B cell (primary cell): Measurements from ENCODE around the gene STK17B.

ENCODE experiments used
- EZH2 ChIP-seq: IDR thresholded peaks from 2 replicates; pipeline ENCODE4 v1.6.1; 2012; ENCODE audit warnings: borderline replicate concordance, low read depth, mild to moderate bottlenecking, moderate library complexity, low read length; ENCODE audit not compliant: insufficient read depth, poor library complexity, severe bottlenecking
- TF ChIP-seq, protein P1 (sequence below): fragments of 200-600 bp; IDR thresholded peaks from one replicate; pipeline ENCODE4 v1.8.0; 2022; ENCODE audit warnings: antibody characterized with exemption, mild to moderate bottlenecking

DNA sequence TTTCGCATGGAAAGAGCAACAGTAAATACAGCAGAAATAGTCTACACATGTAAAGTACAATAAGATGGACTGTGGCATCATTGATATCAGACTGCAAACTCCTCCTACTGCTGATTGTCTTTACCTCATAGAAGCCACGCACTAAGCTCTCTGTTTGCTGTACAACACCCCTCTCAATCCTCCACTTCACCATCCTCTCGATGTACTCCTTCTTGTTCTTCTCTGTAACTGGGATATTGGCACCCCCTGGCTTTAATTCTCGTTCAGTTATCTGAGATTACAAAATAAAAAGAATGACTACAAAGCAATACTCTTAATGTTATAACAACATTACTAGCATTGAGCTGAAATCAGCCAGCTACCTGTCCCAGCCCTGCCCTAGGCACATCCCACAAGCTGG is 49.3 kb upstream of the STK17B start:
- TF ChIP-seq, protein P1, sequence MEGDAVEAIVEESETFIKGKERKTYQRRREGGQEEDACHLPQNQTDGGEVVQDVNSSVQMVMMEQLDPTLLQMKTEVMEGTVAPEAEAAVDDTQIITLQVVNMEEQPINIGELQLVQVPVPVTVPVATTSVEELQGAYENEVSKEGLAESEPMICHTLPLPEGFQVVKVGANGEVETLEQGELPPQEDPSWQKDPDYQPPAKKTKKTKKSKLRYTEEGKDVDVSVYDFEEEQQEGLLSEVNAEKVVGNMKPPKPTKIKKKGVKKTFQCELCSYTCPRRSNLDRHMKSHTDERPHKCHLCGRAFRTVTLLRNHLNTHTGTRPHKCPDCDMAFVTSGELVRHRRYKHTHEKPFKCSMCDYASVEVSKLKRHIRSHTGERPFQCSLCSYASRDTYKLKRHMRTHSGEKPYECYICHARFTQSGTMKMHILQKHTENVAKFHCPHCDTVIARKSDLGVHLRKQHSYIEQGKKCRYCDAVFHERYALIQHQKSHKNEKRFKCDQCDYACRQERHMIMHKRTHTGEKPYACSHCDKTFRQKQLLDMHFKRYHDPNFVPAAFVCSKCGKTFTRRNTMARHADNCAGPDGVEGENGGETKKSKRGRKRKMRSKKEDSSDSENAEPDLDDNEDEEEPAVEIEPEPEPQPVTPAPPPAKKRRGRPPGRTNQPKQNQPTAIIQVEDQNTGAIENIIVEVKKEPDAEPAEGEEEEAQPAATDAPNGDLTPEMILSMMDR: no peak
- TF ChIP-seq EZH2: no peak
